HG03039 (cell line): ENCODE results near the gene TRUB1.
"Not testable (repeated sequence)": the region's sequence is repeated elsewhere in the genome, so short reads cannot be mapped to it uniquely, and the experiment has no call there.

Experiments used
- ATAC-seq: cut with Tn5 transposase; IDR thresholded peaks from one replicate; pipeline ENCODE4 v1.9.1; 2021; ENCODE audit warnings: mild to moderate bottlenecking, moderate library complexity; ENCODE audit not compliant: unreplicated experiment

The TRUB1 gene

GRCh38 chr10:114937962-114938855, at the start of gene TRUB1:
TSS of gene TRUB1 (plus strand) at chr10:114938195. CDS start at chr10:114938254, 59 bp downstream.
- ATAC-seq, result peak; percentile 100

GRCh38 chr10:114893251-114893650, 44.7 kb upstream of the TRUB1 start:
- no peak for ATAC-seq

GRCh38 chr10:114894911-114895310, 43.1 kb upstream of the TRUB1 start:
- no peak for ATAC-seq

- not testable (repeated sequence) for ATAC-seq
Observed at GRCh38 chr10:114897011-114897410, 41.0 kb upstream of the TRUB1 start.

- no peak for ATAC-seq
Observed at GRCh38 chr10:114897593-114897992, 40.4 kb upstream of the TRUB1 start.

GRCh38 chr10:114899982-114900381, 38.0 kb upstream of the TRUB1 start:
- no peak for ATAC-seq

- no peak for ATAC-seq
Observed at GRCh38 chr10:114900658-114901057, 37.3 kb upstream of the TRUB1 start.

GRCh38 chr10:114902151-114902550, 35.8 kb upstream of the TRUB1 start:
- no peak for ATAC-seq

- no peak for ATAC-seq
Observed at GRCh38 chr10:114905450-114905849, 32.5 kb upstream of the TRUB1 start.

GRCh38 chr10:114906981-114907380, 31.0 kb upstream of the TRUB1 start:
- ATAC-seq, result no peak

GRCh38 chr10:114908896-114909295, 29.1 kb upstream of the TRUB1 start:
- no peak for ATAC-seq

- ATAC-seq, result peak; percentile 73
Observed at GRCh38 chr10:114911052-114911711, 26.8 kb upstream of the TRUB1 start.

- no peak for ATAC-seq
Observed at GRCh38 chr10:114911801-114912469, 26.1 kb upstream of the TRUB1 start.

- ATAC-seq, result no peak
Observed at GRCh38 chr10:114912470-114912859, 25.5 kb upstream of the TRUB1 start.

- ATAC-seq, result no peak
Observed at GRCh38 chr10:114914560-114914959, 23.4 kb upstream of the TRUB1 start.

- ATAC-seq, result no peak
Observed at GRCh38 chr10:114915294-114915693, 22.7 kb upstream of the TRUB1 start.

GRCh38 chr10:114916653-114917052, 21.3 kb upstream of the TRUB1 start:
- no peak for ATAC-seq

GRCh38 chr10:114917459-114917858, 20.5 kb upstream of the TRUB1 start:
- ATAC-seq, result no peak

GRCh38 chr10:114917927-114918672, 19.9 kb upstream of the TRUB1 start:
- no peak for ATAC-seq

GRCh38 chr10:114920459-114920858, 17.5 kb upstream of the TRUB1 start:
- ATAC-seq, result no peak

GRCh38 chr10:114922003-114922402, 16.0 kb upstream of the TRUB1 start:
- ATAC-seq, result no peak
